ENCODE data around the gene DUOX2.
"Not testable (repeated sequence)": the region's sequence is repeated elsewhere in the genome, so short reads cannot be mapped to it uniquely, and the experiment has no call there.

DUOX2 gene

DNA sequence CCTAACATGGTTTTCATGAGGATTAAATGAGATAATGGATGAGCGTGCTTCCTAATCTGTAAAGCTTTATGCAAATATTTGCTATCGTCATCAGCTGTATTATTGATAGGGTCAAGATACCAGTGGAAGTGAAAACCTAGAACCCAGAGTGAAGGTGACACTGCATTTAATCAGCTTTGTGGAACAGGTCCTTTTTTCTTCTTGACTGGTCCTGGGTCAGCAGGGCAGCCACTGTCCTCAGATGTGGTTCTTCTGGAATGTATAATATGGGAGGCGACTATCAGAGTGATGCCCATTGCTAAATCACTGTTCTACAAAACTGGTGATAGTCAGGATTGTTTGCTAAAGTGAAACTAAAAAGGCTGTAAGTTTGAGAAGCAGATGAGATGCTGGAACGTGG, 49.6 kb downstream of the DUOX2 start:
- no peak for DNase-seq

DNA sequence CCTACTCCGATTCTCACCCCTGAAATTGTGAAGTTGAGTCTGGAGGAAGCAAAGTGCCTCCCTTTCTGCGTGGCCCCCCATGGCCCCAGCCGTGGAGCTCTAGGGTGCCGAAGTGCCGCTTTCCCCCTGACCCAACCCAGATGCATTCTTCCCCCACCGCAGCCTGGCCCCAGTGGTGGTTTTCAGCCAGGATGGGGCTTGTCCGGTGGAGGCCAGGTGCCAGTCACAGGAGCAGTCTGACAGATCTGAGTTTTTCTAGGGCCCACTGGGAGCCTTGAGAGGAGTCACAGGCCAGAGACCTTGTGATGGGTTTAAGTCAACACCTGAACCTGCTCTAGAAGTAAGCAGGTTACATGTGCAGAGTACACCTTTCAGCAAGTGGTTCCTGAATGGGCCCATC, 51.7 kb downstream of the DUOX2 start:
- DNase-seq: not testable (repeated sequence)

DNA sequence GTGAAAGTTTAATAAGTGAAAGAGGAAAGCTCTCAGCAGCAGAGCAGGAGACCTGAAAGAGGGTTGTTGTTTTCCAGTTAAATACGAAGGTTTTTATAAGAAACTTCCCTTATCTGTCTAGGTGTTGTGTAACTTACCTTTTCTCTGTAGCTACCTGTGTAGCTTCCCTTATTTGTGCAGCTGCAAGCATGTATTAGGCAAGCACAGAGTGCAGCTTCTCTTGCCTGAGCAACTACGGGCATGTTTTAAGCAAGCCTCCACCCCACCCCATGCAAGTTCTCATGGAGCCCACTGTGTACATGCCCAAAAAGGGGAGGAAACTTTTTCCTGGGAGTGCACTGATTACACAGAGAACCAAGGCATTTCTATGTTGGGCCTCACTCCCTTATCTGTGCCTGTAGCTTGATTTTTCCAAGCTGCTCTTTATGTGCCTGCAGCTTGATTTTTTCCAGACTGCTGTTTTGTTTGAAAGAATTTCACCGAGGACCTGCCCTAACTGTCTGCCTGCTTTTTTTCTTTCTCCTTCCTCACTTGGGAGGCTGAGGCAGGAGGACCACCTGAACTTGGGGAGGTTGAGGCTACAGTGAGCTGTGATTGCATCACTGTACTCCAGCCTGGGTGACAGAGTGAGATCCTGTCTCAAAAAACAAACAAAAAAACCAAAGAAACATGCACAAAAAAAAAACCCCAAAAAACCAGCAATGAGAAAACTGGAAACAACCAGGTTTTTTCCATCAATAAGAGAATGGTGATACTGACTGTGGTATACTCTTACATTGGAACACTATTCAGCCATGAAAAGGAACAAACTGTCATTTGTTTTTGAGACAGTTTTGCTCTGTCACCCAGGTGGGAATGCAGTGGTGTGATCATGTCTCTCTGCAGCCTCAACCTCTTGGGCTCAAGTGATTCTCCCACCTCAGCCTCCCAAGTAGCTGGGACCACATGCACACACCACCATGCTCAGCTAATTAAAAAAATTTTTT, 55.0 kb downstream of the DUOX2 start:
- not testable (repeated sequence) for DNase-seq

DNA sequence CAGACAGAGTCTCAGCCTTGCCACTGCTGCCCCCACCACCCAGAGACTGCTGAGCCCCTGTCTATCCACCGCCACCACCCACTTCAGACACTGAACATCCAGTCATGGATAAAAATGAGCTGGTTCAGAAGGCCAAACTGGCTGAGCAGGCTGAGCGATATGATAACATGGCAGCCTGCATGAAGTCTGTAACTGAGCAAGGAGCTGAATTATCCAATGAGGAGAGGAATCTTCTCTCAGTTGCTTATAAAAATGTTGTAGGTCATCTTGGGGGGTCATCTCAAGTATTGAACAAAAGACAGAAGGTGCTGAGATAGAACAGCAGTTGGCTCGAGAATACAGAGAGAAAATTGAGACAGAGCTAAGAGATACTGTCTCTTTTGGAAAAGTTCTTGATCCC, 61.3 kb downstream of the DUOX2 start:
- not testable (repeated sequence) for DNase-seq

DNA sequence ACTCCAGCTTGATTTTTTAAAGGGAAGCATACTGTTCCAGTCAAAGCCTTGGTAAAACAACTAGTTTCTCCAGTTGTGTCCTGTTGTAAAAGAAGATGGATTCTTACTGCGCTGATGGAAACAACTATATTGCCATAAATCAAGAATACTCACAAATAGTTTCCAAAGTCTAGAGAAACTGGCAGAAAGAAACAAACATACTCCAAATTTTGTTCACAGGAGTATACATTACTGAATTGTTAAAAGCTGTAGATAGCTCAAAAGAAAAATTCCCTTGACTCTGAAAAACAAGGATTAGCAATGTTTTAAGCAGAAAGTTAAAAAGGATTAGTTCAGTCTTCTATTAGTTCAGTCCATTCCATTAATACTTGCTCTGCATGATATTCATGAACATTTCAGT, 63.4 kb downstream of the DUOX2 start:
- DNase-seq: no peak

DNA sequence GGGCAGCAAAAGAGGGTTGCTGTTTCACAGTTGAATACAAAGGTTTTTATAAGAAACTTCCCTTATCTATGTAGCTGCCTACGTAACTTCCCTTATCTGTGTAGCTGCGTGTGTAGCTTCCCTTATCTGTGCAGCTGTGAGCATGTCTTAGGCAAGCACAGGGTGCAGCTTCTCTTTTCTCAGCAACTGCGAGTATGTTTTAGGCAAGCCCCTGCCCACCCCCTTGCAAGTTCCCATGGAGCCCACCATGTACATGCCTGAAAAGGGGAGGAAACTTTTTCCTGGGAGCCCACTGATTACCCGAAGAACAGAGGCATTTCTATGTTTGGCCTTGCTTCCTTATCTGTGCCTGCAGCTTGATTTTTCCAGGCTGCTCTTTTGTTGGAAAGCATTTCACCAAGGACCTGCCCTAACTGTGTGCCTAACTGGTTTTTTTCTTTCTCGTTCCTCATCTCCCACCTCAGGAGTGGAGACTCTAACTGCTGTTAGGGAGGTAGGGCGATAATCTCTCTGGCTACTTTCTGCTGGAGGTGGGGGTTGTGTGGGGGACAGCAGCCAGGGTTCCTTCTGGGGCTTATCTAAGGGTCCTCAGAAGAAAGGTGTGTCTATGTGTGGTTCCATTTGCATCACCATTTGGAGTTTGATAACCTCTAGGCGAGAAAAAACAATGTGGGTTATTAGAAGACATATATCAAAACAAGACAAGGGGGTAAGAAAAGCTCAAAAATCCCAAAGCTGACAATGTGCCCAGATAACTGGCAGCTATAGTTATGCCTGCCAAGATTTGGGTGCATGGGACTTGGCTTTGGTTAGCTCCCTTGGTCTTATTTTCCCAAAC, 65.0 kb downstream of the DUOX2 start:
- peak in 3 of 14 donors; percentile 2 to 31 (median 13) for DNase-seq

DNA sequence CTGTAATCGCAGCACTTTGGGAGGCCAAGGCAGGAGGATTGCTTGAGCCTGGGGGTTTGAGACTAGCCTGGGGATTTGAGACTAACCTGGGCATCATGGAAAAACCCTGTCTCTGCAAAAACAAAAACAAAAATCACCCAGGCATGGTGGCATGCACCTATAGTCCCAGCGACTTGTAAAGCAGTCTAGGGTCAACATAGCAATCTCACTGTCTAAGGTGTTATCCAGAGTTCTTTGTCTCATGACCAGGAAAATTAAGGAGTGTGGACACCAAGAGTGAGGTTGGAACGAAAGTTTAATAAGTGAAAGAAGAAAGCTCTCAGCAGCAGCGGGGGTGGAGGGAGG, 65.6 kb downstream of the DUOX2 start:
- not testable (repeated sequence) for DNase-seq

DNA sequence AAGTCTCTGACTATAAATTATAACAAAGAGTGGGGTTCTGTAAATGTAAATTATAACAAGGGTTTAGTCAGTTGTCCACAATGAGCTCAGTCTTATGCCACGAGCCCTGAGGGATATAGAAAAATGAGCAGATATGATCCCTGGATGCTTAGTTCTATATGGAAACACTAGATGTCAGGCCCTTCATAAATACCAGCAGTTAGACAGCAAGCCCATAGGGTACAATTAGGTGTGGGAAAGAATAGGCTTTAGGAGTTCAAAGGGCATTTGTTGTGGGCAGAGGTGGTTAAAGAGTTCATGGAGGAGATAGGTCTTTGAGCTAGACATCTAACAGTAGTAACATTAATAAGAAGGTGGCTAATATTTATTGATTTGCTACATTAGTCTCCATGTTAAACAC, 69.7 kb downstream of the DUOX2 start:
- DNase-seq: not testable (repeated sequence)

DNA sequence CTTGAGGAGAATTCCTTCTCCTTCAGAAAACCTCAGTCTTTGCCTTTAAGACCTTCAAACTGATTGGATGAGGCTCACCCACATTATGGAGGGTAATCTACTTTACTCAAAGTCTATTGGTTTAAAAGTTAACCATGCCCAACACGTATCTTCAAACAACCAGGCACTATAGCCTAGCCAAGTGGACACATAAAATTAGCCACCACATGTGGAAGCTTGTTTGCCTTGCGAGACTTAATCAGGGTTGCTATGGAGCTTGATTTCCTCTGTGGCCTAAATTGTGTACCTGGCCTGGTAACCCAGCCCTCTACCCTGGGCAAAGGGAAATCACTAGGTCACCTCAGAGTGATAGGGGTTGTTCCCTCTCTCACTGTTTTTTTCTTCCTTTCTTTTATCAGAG, 71.1 kb downstream of the DUOX2 start:
- not testable (repeated sequence) for DNase-seq

Data from C1 segment of cervical spinal cord (tissue), 14 donors.